GM19099 (cell line): ENCODE measurements around the gene MYO5A.

Experiments
- POLR2A ChIP-seq: IDR thresholded peaks from 3 replicates; pipeline ENCODE4 v1.6.1; 2011; ENCODE audit warnings: low read depth; ENCODE audit not compliant: insufficient read length; ENCODE audit errors: extremely low read depth

MYO5A gene

DNA sequence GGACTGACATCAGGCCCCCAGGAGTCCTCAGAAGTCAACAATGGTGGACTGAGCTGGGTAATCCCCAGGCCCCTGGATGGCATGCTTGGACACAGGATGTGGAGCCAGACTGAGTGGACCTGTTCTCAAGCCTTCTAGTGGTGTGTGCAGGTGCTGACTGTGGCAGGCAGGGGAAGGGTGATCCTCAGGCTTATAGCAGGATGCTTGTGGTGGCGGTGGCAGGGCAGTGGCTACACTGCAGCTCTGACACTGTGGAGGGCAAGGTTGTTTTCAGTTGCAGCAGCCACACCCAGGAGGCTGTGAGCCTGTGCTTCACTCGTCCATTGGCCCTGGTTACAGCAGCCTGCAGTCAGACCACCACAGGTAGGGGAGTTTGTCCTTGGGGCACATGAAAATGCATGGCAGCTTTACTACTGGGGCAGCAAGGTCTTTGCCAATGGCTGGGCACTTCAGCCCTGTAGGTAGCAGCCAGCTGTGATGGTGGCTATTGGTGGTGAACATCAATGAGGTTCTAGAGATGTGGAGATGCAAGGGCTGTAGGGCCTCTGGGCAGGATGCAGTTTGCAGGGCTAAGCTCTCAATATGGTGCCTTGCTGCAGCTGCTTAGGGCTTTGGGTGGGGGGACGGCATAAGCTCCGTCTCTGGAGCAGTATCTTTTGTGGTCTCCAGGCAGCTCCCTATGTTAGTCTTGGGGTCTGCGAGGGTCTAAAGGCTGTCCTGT, 17.5 kb upstream of the MYO5A start:
- no peak for TF ChIP-seq POLR2A

DNA sequence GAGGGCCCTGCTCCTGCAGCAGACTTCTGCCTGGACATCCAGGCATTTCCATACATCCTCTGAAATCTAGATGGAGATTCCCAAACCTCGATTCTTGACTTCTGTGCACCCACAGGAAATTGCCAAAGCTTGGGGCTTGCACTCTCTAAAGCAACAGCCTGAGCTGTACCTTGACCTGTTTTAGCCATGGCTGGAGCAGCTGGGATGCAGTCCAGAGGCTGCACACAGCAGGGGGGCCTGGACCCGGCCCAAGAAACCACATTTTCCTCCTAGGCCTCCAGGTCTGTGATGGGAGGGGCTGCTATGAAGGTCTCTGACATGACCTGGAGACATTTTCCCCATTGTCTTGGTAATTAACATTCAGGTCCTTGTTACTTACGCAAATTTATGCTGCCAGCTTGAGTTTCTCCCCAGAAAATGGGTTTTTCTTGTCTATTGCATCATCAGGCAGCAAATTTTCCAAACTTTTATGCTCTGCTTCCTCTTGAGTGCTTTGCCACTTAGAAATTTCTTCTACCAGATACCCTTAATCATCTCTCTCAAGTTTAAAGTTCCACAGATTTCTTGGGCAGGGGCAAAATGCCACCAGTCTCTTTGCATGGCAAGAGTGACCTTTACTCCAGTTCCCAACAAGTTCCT, 11.8 kb upstream of the MYO5A start:
- no peak for TF ChIP-seq POLR2A

DNA sequence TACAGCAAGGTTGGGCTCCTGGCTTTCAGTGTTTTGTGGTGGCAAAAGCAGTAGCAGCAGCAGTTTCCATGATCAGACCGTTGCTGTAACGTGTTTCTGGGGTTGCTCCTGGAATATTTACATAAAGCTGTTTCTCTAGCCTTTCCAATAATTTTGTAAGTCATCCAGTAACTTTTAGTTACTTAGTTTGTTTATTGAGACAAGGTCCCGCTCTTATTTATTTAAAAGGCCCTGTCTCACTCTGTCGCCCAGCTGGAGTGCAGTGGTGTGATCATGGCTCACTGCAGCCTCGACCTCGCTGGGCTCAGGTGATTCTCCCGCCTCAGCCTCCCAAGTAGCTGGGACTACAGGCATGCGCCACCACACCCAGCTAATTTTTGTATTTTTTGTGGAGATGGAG, 8.8 kb upstream of the MYO5A start:
- TF ChIP-seq POLR2A = no peak

DNA sequence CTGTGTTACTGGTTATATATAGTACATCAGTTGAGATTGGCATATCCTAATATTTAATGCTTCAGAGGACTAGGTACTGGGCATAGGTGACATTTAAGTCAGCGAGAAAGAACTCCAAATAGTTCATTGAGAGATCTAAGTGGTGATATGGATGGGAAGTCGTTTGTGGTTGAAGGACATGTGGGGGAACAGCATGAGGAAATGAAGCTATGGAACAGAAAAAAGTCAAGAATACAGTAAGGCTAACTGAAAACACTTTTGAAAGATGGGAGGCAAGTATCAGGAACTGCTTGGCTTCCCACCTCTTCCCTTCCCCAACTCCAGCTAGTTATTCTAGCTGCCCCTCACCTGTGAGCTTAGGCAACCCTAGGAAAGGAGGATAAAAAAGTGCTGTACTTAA, 3.7 kb upstream of the MYO5A start:
- TF ChIP-seq POLR2A = no peak

DNA sequence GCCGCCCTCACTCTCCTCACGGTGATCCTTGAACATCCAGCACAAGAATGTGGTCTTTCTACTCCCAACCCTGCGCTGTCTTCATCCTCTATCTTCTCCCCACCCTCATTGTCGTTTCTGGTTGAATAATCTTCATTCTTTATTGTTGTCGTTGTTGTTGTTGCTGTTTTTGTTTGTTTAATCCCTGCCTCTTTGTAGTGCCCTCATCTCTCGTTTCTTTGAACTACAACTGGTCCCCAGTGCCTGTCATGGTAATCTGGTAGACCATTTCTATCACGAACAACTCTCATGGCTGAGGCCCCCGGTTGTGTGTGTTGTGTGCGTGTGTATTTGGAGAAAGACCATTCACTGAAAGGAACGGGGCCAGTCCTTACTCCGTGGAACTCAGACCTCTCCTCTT, 1.3 kb upstream of the MYO5A start:
- no peak for TF ChIP-seq POLR2A

DNA sequence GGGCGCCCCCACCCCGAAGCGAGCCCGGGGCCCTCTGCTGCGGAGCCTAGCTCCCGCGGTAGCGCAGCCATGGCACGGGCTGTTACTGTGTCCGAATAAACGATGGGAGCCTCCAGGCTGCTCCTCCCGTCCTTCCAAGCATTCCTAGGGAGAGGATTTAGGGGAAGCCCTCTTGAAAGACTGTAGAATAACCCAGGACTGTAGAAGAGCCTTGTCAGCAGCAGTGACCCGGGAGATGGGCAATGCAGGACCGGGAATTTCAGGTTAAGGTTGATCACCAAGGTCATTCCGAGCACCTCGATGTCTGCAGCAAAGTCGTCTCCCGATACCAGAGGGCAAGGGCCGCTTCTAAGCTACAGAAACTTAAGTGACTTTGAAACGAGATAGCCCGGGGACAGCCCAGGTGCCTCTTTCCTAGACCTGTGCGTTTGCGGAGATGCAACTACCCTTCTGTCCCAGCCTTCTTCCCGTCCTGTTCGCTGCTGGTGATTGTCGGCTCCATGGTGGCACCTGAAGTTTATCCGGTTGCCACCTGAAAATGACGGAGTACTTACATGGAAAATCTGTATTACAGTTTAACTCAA, 753 bp upstream of the MYO5A start:
- no peak for TF ChIP-seq POLR2A

DNA sequence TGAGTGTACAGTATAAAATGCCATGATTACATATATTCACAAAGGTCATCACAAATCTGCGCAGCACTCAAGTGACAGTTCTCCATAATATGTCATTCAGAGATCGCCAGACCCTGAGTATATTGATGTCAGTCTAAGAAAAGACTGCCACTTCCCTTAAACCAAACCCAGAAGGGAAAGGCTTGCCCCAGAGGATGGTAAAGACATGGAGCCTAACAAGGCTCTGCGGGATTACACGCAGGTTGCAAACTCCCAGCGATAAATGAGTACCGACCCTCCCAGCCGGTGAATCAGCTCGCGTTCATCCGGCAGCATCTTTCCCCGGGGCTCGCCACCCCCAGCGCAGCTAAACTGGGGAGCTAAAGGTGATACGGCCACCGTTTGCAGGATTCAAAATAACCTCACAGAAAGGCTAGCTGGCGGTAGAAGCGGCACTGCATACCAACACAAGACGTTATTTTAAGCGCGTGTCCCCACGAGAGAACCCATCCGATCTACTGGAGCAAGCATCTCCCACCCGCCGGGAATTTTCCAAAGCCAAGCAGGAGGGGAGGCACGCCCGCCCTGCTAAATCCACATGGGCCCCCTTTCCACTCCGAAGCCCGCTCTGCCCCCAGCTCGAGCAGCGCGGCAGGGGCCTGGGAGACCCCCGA, 643 bp downstream of the MYO5A start:
- TF ChIP-seq POLR2A = no peak

DNA sequence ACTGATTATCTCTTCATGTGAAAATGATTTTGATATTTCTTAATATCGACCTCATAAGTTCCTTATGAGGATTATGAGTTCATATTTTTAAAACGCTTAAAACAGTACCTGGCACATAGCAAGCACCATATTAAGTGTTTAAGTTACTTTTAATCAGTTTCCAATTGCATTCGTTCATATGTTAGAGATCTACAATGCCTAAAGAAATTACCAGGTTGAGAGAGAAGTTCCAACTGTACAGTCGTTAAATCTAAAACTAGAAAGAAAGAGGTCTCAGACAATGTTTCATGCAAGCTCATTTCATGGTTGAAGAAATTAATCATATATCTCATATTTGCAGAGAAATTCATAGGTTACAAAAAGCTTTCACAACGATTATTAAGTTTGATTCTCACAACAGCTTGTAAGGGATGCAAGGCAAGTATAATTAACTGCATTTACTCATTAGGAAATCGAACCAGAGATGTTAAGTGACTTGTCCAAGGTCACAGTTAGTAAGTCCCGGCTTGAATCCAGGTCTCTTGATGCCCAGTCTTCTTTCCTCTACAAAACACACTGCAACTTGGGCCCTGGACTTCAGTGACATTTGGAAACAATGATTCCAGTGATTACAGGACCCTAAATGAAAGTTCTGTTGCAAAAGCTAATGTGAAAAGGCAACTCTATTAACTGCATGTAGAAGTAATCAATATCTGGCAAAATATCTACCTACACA, 1.3 kb downstream of the MYO5A start:
- no peak for TF ChIP-seq POLR2A

DNA sequence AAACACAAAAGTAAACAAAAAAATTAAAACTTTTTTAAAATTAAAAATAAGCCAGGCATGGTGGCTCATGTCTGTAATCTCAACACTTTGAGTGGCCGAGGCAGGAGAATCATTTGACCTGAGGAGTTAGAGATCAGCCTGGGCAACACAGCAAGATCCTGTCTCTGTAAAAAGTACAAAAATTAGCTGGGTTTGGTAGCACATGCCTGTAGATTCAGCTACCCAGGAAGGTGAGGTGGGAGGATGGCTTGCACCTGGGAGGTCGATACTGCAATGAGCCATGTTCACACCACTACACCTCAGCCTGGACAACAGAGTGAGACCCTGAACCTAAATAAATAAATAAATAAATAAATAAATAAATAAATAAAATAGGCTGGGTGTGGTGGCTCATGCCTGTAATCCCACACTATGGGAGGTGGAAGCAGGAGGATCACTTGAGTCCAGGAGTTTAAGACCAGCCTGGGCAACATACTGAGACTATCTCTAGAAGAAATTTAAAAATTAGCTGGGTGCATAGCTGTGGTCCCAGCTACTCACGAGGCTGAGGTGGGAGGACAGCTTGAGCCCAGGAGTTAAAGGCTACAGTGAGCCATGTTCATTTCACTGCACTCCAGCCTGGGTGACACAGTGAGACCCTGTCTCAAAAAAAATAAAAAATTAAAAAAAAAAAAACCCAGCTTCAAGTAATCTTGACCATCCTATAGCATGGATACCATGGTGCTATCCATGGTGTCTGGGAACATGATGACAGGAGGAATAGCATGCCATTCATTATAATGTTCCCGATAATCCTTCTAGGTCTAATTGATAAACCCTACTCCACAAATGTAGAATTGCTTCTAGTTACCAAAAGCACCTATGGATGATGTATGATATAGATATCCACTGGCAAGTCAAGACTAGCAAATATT, 4.2 kb downstream of the MYO5A start:
- TF ChIP-seq POLR2A = no peak

DNA sequence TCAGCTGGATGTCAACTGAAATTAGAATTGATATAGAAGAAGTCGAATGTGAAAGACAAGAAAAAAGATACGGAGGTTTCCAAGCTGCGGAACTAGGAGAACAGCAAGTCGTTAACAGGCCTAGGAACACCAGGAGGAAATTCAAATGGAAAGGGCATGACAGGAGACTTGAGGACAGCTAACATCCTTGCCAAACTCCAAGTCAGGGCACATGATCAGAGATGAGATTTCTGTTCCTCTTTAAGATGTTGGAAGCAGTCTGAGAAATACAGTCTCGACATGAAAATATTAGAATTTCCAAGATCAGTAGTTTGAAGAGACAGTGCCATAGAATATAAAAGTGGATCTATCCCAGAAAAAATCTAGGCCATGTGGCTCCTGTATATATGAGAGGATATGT, 5.0 kb downstream of the MYO5A start:
- no peak for TF ChIP-seq POLR2A

DNA sequence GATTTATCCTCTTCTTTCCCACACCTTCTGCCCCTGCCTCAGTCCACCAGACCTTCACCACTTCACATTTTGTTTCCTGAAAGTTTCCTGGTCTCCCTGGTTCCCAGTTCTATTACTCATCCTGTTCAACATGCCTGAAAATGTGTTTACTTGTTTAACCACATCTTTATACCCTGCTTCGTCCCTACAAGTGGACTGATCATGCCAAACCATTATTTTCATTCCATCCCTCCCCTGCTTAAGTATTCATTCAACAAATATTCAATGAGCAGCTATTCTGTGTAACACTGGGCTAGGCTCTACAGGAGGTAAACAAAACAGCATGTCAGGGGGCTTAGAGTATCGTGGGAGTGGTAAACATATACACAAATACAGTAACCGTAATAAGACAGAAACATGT, 5.5 kb downstream of the MYO5A start:
- TF ChIP-seq POLR2A = no peak

DNA sequence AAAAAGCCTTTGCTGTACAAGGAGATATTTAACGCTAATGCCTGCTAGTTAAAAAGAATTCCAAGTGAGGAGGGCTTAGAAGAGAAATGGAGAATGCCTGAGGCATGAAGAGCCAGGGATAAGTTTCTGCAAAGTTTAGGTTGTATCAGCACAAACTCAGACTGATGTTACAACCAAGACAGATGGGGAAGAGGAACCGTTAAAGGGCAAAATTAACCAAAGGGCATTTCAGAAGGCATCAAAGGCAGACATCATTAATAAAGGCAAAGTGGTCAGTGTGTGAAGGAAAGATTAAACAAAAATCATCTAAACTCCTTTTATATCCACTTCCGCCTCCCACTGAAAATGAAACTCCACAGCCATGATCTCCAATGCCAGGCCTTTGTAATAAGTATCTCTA, 7.0 kb downstream of the MYO5A start:
- no peak for TF ChIP-seq POLR2A

DNA sequence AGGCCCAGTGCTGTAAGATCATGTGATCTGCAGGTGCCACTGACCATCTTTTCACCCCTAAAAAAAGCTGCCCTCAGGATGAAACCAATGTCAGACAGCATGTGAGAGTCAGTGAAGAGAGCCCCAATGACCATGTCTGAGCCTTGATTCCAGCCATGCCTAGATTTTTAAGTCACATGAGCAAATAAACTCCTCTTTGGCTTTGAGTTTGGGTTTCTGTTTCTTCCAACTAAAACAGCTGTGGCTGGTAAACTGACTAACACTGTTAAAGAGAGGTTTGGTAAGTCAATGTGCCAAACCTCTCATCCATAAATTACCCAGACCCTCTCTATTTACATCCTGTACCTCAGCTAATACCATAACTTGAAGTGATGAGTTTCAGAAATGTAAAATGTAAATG, 8.3 kb downstream of the MYO5A start:
- no peak for TF ChIP-seq POLR2A
